Prostate gland (tissue), 2 donors: ENCODE measurements around the gene PLEKHG1. TPM values are rescaled to one million over a fixed set of nuclear protein-coding genes. Genes with fewer than 3 reads are reported as not detected.

ENCODE experiments used
- DNase-seq: peaks from one replicate; pipeline ENCODE4 v3.0.0-alpha.2; 2019; ENCODE audit warnings: low spot score
- H3K27ac ChIP-seq, 2 donors: fragments of 200-600 bp; sonication (generic); 2 replicates each; pipeline ENCODE4 v1.5.1; 2017 to 2019
- H3K27me3 ChIP-seq: fragments of 200-600 bp; sonication (generic); replicated peaks from 2 replicates; pipeline ENCODE4 v1.5.1; 2019; ENCODE audit not compliant: insufficient read depth
- H3K36me3 ChIP-seq, 2 donors: fragments of 200-600 bp; sonication (generic); 1 replicate in 1 of 2; 2 replicates in 1 of 2; pipeline versions ENCODE4 v1.5.1 to v1.8.1; 2017 to 2019
- H3K4me1 ChIP-seq: fragments of 200-600 bp; sonication (generic); replicated peaks from 2 replicates; pipeline ENCODE4 v1.5.1; 2019
- H3K4me3 ChIP-seq, 2 donors: fragments of 200-600 bp; sonication (generic); 2 replicates each; pipeline ENCODE4 v1.5.1; 2017 to 2019
- H3K9me3 ChIP-seq: fragments of 200-600 bp; sonication (generic); 2 replicates; pipeline ENCODE4 v1.5.1; 2017
- CTCF ChIP-seq, 4 experiments: fragments of 200-600 bp in 2 of 4; fragments of 450-650 bp in 2 of 4; sonication (generic) in 2 of 4; IDR thresholded peaks; 1 replicate in 3 of 4; 2 replicates in 1 of 4; pipeline ENCODE4 v1.5.1; 2016 to 2019; ENCODE audit warnings: antibody characterized with exemption in 4 of 4, mild to moderate bottlenecking in 2 of 4, moderate library complexity in 2 of 4
- POLR2A ChIP-seq: fragments of 450-650 bp; IDR thresholded peaks from one replicate; pipeline ENCODE4 v1.6.1; 2016; ENCODE audit warnings: antibody characterized with exemption, mild to moderate bottlenecking
- POLR2AphosphoS5 ChIP-seq: sonication (generic); formaldehyde crosslinking; IDR thresholded peaks from one replicate; pipeline ENCODE4 v1.6.1; 2017; ENCODE audit warnings: antibody characterized with exemption
- WGBS: methylation state at CpG from one replicate; pipeline ENCODE4 v1.1.5; 2018; 5-methylcytosine and 5-hydroxymethylcytosine counted together
- intact Hi-C: fragments of 100-400 bp; cut with DNase I; formaldehyde crosslinking; loops from one replicate; pipeline ENCODE4 v1.14.2; 2022
- total RNA-seq, 2 donors: library from RNA; depleted of rRNA; stranded (reverse); fragments of >200 nt; gene quantifications; one replicate each; pipeline ENCODE4 v1.1.0, GENCODE V29; 2016

The PLEKHG1 gene
- total RNA-seq, 2 donors from 2014 or later = 4.9 to 65.4 TPM

GRCh38 chr6:150631984-150632642, 32.4 kb downstream of the PLEKHG1 start:
- Histone ChIP-seq H3K36me3 (no peaks in the 10 kb centered on the region), H3K4me3 (no peak overlapping the region), H3K4me1 (no peaks in the 10 kb centered on the region), H3K27me3 (no peaks in the 10 kb centered on the region), H3K27ac (no peak overlapping the region), H3K9me3 (no peaks in the 10 kb centered on the region)
- 87% methylated on average over 9 of the region's 9 CpGs for whole genome bisulfite sequencing
- DNase-seq = no peak
- TF ChIP-seq CTCF (IDR thresholded peaks at IDR 0.05) = no peak
- no peak for TF ChIP-seq POLR2AphosphoS5
- no peak for TF ChIP-seq POLR2A
- intact Hi-C loops = no loop called here

- no peak overlapping the region for H3K27ac ChIP-seq
- 88% methylated on average over 13 of the region's 13 CpGs for WGBS
Observed at GRCh38 chr6:150632785-150633485, 33.2 kb downstream of the PLEKHG1 start.

GRCh38 chr6:150633486-150633834, 33.8 kb downstream of the PLEKHG1 start:
- Histone ChIP-seq H3K36me3 (no peaks in the 10 kb centered on the region), H3K9me3 (no peaks in the 10 kb centered on the region), H3K4me1 (no peaks in the 10 kb centered on the region), H3K27me3 (no peaks in the 10 kb centered on the region), H3K4me3 (no peak overlapping the region), H3K27ac (no peak overlapping the region)
- 98% methylated on average over 4 of the region's 4 CpGs for WGBS
- TF ChIP-seq POLR2A = no peak
- TF ChIP-seq POLR2AphosphoS5 = no peak
- no peak for TF ChIP-seq CTCF (IDR thresholded peaks at IDR 0.05)
- DNase-seq = no peak
- intact Hi-C loops = no loop called here

More at GRCh38 chr6:150632785-150633485, 33.2 kb downstream of the PLEKHG1 start:
- no peaks in the 10 kb centered on the region for H3K27me3 ChIP-seq
- no peak for DNase-seq
- H3K9me3 ChIP-seq = no peaks in the 10 kb centered on the region
- intact Hi-C loops = no loop called here
- no peaks in the 10 kb centered on the region for H3K4me1 ChIP-seq
- no peak overlapping the region for H3K4me3 ChIP-seq
- TF ChIP-seq CTCF (IDR thresholded peaks at IDR 0.05) = no peak
- no peak for TF ChIP-seq POLR2A
- TF ChIP-seq POLR2AphosphoS5 = no peak
- no peaks in the 10 kb centered on the region for H3K36me3 ChIP-seq

GRCh38 chr6:150634176-150634963, 34.7 kb downstream of the PLEKHG1 start:
- no peaks in the 10 kb centered on the region for H3K27me3 ChIP-seq
- no peak for TF ChIP-seq POLR2A
- TF ChIP-seq CTCF (IDR thresholded peaks at IDR 0.05) = no peak
- TF ChIP-seq POLR2AphosphoS5 = no peak
- no peak overlapping the region for H3K27ac ChIP-seq
- no peaks in the 10 kb centered on the region for H3K9me3 ChIP-seq
- no peaks in the 10 kb centered on the region for H3K36me3 ChIP-seq
- DNase-seq = no peak
- intact Hi-C loops = no loop called here
- no peak overlapping the region for H3K4me3 ChIP-seq
- WGBS = 69% methylated on average over 4 of the region's 4 CpGs
- H3K4me1 ChIP-seq = no peaks in the 10 kb centered on the region
